RWPE1 (cell line): Measurements from ENCODE around the gene AP2A1.

Source experiments
- CTCF ChIA-PET: fragments of 350-600 bp; sonication (Branson Sonifier 250); formaldehyde crosslinking; extraction: SDS; loops from one replicate; lab custom pipeline; 2021; lab: Yijun Ruan, JAX
- POLR2A ChIA-PET: fragments of 400-600 bp; formaldehyde crosslinking; extraction: SDS; loops from one replicate; lab custom pipeline; 2020; ENCODE audit warnings: antibody characterized with exemption; ENCODE audit not compliant: low non-redundant PET; lab: Yijun Ruan, JAX
- DNase-seq: peaks from one replicate; pipeline ENCODE4 v3.0.0; 2012; ENCODE audit warnings: low spot score
- H3K27ac ChIP-seq: fragments of 450-650 bp; 2 replicates; pipeline ENCODE4 v1.5.1; 2017
- CTCF ChIP-seq: fragments of 450-650 bp; conservative IDR thresholded peaks from 2 replicates; pipeline ENCODE4 v1.5.1; 2017; ENCODE audit warnings: low read depth, mild to moderate bottlenecking

Gene AP2A1

DNA sequence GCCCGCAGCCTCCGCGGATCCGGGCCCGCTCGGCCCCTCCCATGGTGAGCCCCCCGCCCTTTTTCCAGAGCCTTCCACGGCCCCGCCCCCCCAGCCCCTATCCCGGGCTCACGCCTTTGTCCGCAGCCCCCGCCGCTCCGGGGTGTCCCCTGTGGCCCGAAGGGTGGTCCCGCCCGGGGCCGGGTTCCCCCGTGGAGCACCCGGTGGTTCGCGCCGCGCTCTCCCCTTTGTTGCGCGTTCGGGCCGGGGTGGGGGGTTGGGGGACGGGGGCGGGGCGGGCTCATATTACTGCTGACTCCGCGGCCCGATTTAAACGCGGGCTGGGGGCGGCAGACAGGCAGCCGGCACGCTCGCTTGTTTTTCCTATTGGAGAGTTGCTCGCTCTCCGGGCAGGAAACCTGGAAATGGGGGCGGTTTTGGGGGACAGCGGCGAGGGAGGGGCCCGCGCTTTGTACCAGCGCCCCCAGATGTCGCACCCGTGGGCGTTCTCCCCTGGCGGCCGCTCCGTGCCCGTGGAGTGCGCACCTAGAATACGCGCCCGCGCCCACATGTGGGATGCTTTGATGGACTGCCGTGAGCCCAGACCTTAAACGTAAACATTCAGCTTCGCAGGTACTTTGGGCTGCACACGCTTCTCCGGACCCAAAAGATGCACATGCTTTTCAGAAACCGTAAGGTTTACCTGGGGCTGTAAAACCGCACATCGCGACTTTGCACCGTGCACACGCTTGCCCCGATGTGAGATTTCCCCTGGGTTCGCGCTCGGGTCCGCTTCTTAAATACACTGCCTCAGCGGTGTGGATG lies 84.9 kb downstream of the AP2A1 start:
- POLR2A ChIA-PET, result interaction anchor here (1.0 kb wide), 1 partner anchor 14 kb away, joined by 13 read pairs; no protein-coding TSS in a partner anchor
- CTCF ChIA-PET, result interaction anchor here (0.8 kb wide), 1 partner anchor 38 kb away, joined by 3 read pairs; no protein-coding TSS in a partner anchor
- H3K27ac ChIP-seq, result peak overlapping the region; percentile 97
- no peak for DNase-seq
- TF ChIP-seq CTCF, result no peak

DNA sequence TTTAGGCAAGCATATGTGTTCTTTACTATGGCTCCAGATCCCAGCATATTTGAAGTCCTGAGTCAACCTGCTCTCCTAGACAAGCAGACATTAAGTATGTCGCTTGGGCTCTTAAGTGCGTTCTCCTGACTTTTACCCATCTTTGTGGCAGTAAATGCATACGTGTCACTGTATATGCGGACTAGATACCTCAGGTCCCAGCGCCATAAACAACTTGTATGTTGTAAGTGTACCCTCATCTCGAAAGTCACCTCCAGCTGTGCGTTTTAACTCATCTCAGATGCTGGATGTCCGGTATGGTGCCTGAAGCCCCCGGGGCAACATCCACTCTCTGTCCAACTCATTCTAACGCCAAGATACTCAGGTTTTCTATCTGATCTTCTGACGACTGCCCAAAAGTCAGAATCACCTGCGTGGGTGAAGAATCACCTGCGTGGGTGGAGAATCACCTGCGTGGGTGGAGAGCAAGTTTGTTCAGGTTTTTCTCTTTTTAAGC lies 85.9 kb downstream of the AP2A1 start:
- TF ChIP-seq CTCF, result no peak
- POLR2A ChIA-PET, result interaction anchor here (0.7 kb wide), 1 partner anchor 11 kb away, joined by 7 read pairs; no protein-coding TSS in a partner anchor
- H3K27ac ChIP-seq, result peak overlapping the region; percentile 97
- no peak for DNase-seq
- CTCF ChIA-PET, result no interaction called here

- no peak for DNase-seq
- ChIA-PET POLR2A (no interaction called here), CTCF (no interaction called here)
- no peak for TF ChIP-seq CTCF
- peak overlapping the region; percentile 71 for H3K27ac ChIP-seq
These were observed 87.1 kb downstream of the AP2A1 start for GRCh38 chr19:49853852-49854377.

DNA sequence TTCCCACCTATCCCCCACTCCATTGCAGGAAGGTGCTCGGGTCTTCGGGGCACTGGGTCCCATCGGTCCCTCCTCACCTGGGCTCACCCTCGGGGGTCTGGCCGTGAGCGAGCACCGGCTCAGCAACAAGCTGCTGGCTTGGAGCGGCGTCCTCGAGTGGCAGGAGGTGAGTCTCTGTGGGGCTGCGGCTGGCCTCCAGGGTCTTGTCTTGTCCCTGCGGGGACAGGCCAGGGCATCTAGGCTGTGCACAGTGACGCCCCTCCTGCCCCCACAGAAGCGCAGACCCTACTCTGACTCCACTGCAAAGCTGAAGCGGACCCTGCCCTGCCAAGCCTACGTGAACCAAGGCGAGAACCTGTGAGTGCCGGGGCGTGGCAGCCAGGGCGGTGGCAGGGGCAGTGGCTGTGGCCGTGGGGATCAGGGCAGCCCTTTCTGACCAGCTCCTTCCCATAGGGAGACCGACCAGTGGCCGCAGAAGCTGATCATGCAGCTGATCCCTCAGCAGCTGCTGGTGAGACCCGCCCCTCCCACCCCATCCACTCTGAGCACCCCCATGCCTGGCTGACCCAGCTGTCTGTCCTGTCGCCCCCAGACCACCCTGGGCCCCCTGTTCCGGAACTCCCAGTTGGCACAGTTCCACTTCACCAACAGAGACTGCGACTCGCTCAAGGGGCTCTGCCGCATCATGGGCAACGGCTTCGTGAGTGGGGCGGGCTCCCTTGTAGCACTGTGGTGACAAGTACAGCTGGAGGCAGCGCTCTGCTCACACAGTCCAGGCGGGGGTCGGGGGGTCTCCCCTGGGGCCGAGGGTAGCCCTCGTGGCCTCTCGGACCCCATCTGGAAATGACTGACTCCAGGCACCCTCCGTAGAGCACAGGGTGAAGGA lies 87.8 kb downstream of the AP2A1 start:
- ChIA-PET POLR2A (no interaction called here), CTCF (no interaction called here)
- no peak for TF ChIP-seq CTCF
- no peak for DNase-seq
- H3K27ac ChIP-seq, result peak overlapping the region; percentile 71

GRCh38 chr19:49855277-49855675 lies 88.5 kb downstream of the AP2A1 start:
- POLR2A ChIA-PET, result no interaction called here
- TF ChIP-seq CTCF, result no peak
- CTCF ChIA-PET, result no interaction called here
- H3K27ac ChIP-seq, result peak overlapping the region; percentile 71
- DNase-seq, result no peak
